ENCODE results near the gene C9orf43.
A peak's percentile ranks its signal among the peaks of the same experiment; 100 is the strongest.
"Not testable (repeated sequence)": the region's sequence is repeated elsewhere in the genome, so short reads cannot be mapped to it uniquely, and the experiment has no call there.

The C9orf43 gene

DNA sequence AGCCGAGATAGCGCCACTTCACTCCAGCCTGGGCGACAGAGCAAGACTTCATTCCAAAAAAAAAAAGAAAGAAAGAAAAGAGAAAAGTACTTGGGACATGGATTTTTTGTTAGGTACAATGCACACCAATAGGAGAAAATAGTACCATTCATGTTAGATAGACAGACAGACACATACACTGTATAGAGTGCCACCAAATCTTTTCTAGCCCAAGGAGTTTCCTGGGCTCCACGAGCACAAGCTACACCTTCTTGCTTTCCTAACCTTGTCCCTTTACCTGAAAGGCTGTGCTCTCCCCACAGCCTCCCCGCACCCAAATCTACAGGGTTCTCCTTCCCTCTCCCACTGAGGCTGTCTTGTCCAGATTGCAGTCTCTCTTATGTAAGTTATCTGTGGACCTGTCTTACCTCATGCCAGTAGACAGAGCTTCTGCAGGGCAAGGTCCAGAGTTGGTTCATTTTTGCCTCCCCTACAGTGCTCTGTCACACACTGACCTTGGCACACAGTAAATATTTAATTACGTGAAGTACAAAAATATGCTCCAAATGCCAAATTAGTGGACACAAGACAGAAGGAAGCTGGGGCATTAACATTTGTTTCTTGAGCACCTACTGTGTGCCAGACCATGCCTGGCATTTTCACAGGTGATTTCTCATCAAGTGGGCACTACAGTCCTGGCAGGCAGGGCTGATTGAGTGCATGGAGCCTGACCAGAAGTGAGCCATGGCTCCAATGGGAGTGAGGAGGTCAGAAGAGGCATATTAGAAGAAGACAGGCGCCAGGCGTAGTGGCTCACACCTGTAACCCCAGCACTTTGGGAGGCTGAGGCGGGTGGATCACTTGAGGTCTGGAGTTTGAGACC is 15.3 kb upstream of the C9orf43 start:
- no peak overlapping the region for H3K27ac ChIP-seq
- TF ChIP-seq, protein P1, sequence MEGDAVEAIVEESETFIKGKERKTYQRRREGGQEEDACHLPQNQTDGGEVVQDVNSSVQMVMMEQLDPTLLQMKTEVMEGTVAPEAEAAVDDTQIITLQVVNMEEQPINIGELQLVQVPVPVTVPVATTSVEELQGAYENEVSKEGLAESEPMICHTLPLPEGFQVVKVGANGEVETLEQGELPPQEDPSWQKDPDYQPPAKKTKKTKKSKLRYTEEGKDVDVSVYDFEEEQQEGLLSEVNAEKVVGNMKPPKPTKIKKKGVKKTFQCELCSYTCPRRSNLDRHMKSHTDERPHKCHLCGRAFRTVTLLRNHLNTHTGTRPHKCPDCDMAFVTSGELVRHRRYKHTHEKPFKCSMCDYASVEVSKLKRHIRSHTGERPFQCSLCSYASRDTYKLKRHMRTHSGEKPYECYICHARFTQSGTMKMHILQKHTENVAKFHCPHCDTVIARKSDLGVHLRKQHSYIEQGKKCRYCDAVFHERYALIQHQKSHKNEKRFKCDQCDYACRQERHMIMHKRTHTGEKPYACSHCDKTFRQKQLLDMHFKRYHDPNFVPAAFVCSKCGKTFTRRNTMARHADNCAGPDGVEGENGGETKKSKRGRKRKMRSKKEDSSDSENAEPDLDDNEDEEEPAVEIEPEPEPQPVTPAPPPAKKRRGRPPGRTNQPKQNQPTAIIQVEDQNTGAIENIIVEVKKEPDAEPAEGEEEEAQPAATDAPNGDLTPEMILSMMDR (IDR thresholded peaks at IDR 0.05), result no peak
- H3K4me3 ChIP-seq, result no peak overlapping the region
- DNase-seq (ENCODE audit: low spot score), result no peak

DNA sequence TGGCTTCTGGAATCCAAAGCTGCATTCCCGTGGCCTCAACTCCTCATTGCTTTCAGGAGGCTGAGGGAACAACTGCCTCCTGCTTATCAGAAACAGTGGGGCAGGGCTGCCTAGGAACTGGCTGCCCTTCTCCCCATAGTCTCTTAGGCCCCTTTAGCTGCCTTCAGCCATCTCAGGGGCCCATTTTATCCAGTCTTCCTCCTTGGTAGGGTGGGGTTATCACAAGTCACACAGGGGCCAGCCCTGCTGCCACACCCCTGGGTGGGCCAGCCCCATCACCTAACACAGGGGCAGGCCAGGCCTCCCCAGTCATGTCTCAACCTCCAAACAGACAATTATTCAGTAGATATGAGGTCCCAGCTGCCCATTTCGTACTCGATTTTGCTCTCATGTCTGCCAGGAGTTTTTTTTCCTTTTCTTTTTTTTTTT is 13.3 kb upstream of the C9orf43 start:
- TF ChIP-seq, protein P1 (IDR thresholded peaks at IDR 0.05), result no peak
- DNase-seq (ENCODE audit: low spot score), result no peak
- Histone ChIP-seq H3K4me3 (no peak overlapping the region), H3K27ac (no peak overlapping the region)

DNA sequence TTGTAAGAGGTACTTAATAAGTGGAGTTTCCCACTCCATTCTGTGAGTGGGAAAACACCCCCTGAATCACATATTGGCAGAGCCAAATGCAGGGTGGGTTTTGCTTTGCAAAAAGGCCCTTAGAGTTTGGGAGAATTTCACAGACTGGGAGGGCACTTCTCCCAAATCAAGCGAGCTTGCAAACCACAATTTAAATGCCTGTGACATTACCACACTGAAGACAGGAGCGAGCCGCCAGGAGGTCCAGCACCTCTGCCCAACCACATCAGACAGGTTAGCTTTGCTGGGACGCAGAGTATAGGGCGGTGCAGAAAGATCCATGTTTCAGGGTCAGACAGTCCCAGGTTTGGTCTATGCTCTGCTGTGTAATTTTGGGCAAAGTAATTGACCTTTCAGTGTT is 11.8 kb upstream of the C9orf43 start:
- TF ChIP-seq, protein P1 (IDR thresholded peaks at IDR 0.05), result no peak
- DNase-seq (ENCODE audit: low spot score), result no peak
- H3K4me3 ChIP-seq, result no peak overlapping the region
- peak overlapping the region in 1 of 2 donors; percentile 60 for H3K27ac ChIP-seq

DNA sequence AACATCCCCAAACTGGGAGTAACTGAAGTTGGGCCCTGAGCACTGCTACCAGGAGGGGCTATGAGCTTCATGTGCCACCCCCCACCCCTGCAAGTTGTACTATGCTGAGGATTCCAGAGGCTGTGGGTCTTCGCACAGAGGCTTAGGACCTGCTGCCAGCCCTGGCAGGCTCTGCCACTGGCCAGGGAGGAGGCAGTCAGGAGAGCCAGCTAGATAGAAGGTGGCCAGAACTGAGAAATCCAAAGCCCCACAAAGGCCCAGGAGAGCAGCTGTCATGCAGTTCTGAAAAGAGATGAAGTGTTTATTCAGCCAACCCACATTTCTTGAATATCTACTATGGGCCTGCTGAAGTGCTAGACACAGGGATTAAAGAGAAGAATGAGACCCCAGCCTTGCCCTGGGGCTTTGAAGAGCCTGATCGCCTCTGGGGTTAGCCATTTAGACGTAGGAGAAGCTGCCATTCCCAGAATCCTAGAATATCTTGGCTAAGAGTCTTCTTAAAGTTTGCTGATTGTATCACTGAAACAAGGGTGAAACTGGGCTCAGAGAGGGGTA is 10.8 kb upstream of the C9orf43 start:
- TF ChIP-seq, protein P1 (IDR thresholded peaks at IDR 0.05), result no peak
- H3K27ac ChIP-seq, result no peak overlapping the region
- DNase-seq (ENCODE audit: low spot score), result no peak
- no peak overlapping the region for H3K4me3 ChIP-seq

DNA sequence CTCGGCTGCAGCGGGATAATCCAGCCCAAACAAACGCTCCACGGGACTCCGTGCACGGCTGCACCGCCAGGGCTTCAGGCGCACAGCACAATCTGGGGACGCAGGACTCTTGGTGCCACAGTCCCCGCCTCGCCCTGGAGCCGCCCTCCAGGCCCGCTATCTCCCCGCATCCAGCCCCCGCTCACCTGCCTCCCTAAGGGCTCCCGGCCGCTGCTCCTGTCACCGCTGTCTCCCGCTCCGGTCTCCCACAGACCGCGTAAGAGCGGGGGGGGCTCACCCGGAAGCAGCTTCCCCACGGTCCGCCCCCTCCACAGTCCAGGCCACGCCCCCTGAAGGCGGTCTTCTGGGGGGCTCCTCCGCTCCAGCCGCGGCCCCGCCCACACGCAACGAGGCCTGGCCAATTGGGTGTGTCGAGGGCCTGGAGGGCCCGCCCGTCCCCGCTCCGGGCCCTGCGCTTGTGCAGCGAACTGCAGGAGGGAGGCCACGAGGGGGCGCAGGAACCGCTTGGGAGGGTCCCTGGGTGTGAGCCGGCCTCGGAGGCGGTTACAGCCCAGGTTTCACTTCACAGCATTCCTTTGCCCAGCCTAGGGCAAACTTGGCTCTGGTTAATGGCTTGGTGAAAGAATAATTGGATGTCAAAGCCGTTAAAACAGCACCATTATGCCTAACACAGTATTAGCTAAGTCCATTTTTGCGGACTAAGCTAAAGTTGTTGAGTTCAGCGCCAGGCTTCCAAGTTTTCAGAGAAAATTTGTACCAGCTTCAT is 9.3 kb upstream of the C9orf43 start, which contains the start of gene ALAD:
Gene ALAD, minus strand, starts transcription at position 258 of the 766 bp plus-strand sequence. CDS start 7,725 bp downstream, outside the sequence.
- DNase-seq (ENCODE audit: low spot score), result peak; percentile 99
- peak within 1 kb of the TSS; percentile 65 to 84 for H3K27ac ChIP-seq
- H3K4me3 ChIP-seq, result peak within 1 kb of the TSS; percentile 91
- TF ChIP-seq, protein P1 (IDR thresholded peaks at IDR 0.05), result peak; percentile 86

DNA sequence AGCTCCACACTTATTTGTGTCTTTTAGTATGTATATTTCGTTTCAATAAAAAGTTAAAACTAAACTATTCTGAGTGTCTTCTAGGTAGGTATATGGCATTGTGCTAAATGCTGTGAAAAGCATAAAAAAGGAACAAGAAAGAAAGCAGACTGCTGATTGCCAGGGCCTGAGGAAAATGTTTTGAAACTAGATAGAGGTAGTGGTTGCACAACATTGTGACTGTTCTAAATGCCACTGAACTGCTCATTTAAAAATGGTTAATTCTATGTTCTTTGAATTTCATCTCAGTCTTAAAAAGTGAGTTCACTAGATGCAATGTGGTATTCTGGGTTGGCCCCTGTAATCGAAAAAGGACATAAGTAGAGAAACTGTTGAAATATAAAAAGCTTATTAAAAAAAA is 6.9 kb upstream of the C9orf43 start:
- no peak for DNase-seq (ENCODE audit: low spot score)
- TF ChIP-seq, protein P1 (IDR thresholded peaks at IDR 0.05), result no peak
- Histone ChIP-seq H3K4me3 (no peak overlapping the region), H3K27ac (no peak overlapping the region)

DNA sequence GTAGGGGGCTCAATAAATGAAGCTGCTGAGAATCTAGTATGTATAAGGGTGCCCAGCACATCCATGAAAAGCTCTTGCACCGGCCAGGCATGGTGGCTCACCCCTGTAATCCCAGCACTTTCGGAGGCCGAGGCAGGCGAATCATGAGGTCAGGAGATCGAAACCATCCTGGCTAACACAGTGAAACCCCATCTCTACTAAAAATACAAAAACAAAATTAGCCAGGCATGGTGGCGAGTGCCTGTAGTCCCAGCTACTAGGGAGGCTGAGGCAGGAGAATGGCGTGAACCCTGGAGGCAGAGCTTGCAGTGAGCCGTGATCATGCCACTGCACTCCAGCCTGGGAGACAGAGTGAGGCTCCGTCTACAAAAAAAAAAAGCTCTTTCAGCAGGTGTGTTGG is 4.2 kb upstream of the C9orf43 start:
- not testable (repeated sequence) for H3K27ac ChIP-seq; H3K4me3 ChIP-seq; DNase-seq (ENCODE audit: low spot score)

Data from coronary artery (tissue), 2 donors.